GM12878 (cell line): ENCODE results near the gene ALG6.

Experiments used
- BACH1 ChIP-seq: fragments of 450-650 bp; IDR thresholded peaks from 2 replicates; pipeline ENCODE4 v1.6.1; 2017; ENCODE audit warnings: mild to moderate bottlenecking, borderline replicate concordance
- BHLHE40 ChIP-seq, 2 experiments: fragments of 450-650 bp in 1 of 2; IDR thresholded peaks; 2 replicates each; pipeline ENCODE4 v1.6.1; 2011 to 2017; ENCODE audit warnings: low read depth in 2 of 2, borderline replicate concordance in 1 of 2, improper control_type of control experiment in 1 of 2, low read length in 1 of 2, mild to moderate bottlenecking in 1 of 2
- CEBPB ChIP-seq, 2 experiments: fragments of 150-350 bp in 1 of 2; IDR thresholded peaks; 2 replicates each; pipeline ENCODE4 v1.6.1; 2012 to 2014; ENCODE audit warnings: low read depth in 2 of 2, low read length in 2 of 2, borderline replicate concordance in 1 of 2, inconsistent platforms in 1 of 2
- CEBPZ ChIP-seq: fragments of 150-350 bp; IDR thresholded peaks from 2 replicates; pipeline ENCODE4 v1.6.1; 2016; ENCODE audit warnings: low read depth, low read length
- CHD4 ChIP-seq: fragments of 200-600 bp; sonication (generic); IDR thresholded peaks from 2 replicates; pipeline ENCODE4 v1.6.1; 2016; ENCODE audit warnings: mild to moderate bottlenecking
- CTCF ChIP-seq, 3 experiments: IDR thresholded peaks in 2 of 3; conservative IDR thresholded peaks in 1 of 3; 2 replicates each; pipeline ENCODE4 v1.5.1; 2011; ENCODE audit warnings: low read depth in 3 of 3, low read length in 3 of 3, mild to moderate bottlenecking in 3 of 3, control low read depth in 2 of 3, moderate library complexity in 2 of 3, inconsistent platforms in 1 of 3, mixed read lengths in 1 of 3; ENCODE audit not compliant: control insufficient read depth in 2 of 3, insufficient read depth in 1 of 3; ENCODE audit errors: extremely low read depth in 1 of 3
- EP300 ChIP-seq, 2 experiments: fragments of 150-350 bp in 1 of 2; IDR thresholded peaks; 2 replicates each; pipeline ENCODE4 v1.6.1; 2011 to 2012; ENCODE audit warnings: low read depth in 2 of 2, low read length in 2 of 2, borderline replicate concordance in 1 of 2, improper control_type of control experiment in 1 of 2, inconsistent platforms in 1 of 2; ENCODE audit not compliant: control insufficient read depth in 1 of 2
- EZH2 ChIP-seq: IDR thresholded peaks from 2 replicates; pipeline ENCODE4 v1.6.1; 2012; ENCODE audit warnings: low read depth, mild to moderate bottlenecking, control low read depth, inconsistent platforms, low read length, borderline replicate concordance; ENCODE audit not compliant: control insufficient read depth
- IRF3 ChIP-seq: fragments of 450-650 bp; IDR thresholded peaks from 2 replicates; pipeline ENCODE4 v1.6.1; 2014; ENCODE audit warnings: mild to moderate bottlenecking
- MYC ChIP-seq: IDR thresholded peaks from 2 replicates; pipeline ENCODE4 v1.6.1; 2011; ENCODE audit warnings: mild to moderate bottlenecking, low read length, moderate library complexity, inconsistent platforms; ENCODE audit not compliant: insufficient read depth, insufficient replicate concordance, insufficient read length, severe bottlenecking
- PML ChIP-seq: IDR thresholded peaks from 2 replicates; pipeline ENCODE4 v1.6.1; 2012; ENCODE audit warnings: low read length, inconsistent platforms
- POLR2A ChIP-seq: IDR thresholded peaks from 2 replicates; pipeline ENCODE4 v1.6.1; 2011; ENCODE audit warnings: low read depth, mild to moderate bottlenecking, low read length
- STAT1 ChIP-seq: fragments of 450-650 bp; conservative IDR thresholded peaks from 2 replicates; pipeline ENCODE4 v1.6.1; 2014; ENCODE audit warnings: antibody characterized with exemption, mild to moderate bottlenecking
- YY1 ChIP-seq: IDR thresholded peaks from 2 replicates; pipeline ENCODE4 v1.6.1; 2011; ENCODE audit warnings: low read depth, mild to moderate bottlenecking, low read length

GRCh38 chr1:63429281-63429680 is 61.9 kb downstream of the ALG6 start:
- TF ChIP-seq IRF3 (no peak), BHLHE40 (IDR thresholded peaks at IDR 0.05; ENCODE audit: borderline replicate concordance in 1 of 2, low read depth in 2 of 2, low read length in 1 of 2) (no peak), PML (no peak), CTCF (IDR thresholded peaks at IDR 0.05 in 2 of 3, conservative IDR thresholded peaks at IDR 0.05 in 1 of 3; ENCODE audit: control insufficient read depth in 2 of 3, extremely low read depth in 1 of 3, insufficient read depth in 1 of 3, low read depth in 3 of 3, low read length in 3 of 3) (no peak), BACH1 (no peak), CHD4 (no peak), CEBPB (IDR thresholded peaks at IDR 0.05; ENCODE audit: borderline replicate concordance in 1 of 2, low read depth in 2 of 2, low read length in 2 of 2) (no peak), EZH2 (no peak), CEBPZ (no peak), POLR2A (no peak), YY1 (no peak), STAT1 (no peak), MYC (no peak), EP300 (IDR thresholded peaks at IDR 0.05; ENCODE audit: borderline replicate concordance in 1 of 2, control insufficient read depth in 1 of 2, low read depth in 2 of 2, low read length in 2 of 2) (no peak)
